GM21528 (cell line): ENCODE results near the gene UCHL5.

Source experiments
- ATAC-seq: cut with Tn5 transposase; IDR thresholded peaks from one replicate; pipeline ENCODE4 v1.9.1; 2021; ENCODE audit warnings: mild to moderate bottlenecking, moderate library complexity; ENCODE audit not compliant: unreplicated experiment, low FRiP score

UCHL5 gene, protein sequence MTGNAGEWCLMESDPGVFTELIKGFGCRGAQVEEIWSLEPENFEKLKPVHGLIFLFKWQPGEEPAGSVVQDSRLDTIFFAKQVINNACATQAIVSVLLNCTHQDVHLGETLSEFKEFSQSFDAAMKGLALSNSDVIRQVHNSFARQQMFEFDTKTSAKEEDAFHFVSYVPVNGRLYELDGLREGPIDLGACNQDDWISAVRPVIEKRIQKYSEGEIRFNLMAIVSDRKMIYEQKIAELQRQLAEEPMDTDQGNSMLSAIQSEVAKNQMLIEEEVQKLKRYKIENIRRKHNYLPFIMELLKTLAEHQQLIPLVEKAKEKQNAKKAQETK

DNA sequence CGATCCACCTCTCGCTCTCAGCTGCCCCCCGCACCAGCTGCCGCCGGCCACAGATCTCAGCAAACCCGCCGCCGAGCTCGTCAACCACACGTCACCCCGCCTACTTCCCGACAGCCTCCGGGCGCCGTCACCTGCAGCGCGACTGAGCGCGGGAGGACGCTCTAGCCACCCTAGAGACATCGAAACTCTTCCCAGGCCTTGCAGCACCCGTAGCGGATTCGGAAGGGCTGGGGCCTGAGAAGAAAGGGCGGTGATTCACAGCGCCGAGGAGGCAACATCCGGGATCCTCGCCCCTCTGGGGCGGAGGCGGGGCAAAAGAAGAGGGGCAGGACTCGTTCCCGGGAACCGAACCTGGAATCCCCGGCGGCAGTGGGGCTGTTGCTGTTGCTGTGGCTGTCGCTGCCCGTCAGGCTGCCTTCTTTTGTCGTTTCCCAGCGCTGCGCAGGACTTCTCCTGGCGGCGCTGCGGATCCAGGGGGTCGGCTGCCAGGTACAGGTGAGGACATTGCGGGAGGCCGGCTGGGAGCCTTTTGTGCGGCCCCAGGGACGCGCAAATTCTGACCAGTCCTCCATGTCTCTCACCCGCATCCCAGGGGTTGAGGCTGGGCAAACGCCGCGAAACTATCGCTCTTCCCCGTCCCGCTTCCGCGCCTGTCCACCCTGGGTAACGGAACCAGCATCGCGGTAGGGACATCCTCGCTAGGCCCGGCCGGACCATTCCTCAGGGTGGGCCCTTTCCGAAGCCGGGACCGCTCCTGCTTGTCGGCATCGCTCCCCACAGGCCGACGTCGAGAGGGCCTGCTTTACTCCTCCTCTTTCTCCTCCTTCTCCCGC lies at the start of gene UCHL5, which contains the start of gene RO60:
UCHL5 (minus strand) TSS at position 79 of the 833 bp plus-strand sequence. CDS start 100 bp downstream, outside the sequence.
RO60 (plus strand) TSS at position 331 of the 833 bp plus-strand sequence. CDS start 9,443 bp downstream, outside the sequence.
- ATAC-seq = peak; percentile 95

DNA sequence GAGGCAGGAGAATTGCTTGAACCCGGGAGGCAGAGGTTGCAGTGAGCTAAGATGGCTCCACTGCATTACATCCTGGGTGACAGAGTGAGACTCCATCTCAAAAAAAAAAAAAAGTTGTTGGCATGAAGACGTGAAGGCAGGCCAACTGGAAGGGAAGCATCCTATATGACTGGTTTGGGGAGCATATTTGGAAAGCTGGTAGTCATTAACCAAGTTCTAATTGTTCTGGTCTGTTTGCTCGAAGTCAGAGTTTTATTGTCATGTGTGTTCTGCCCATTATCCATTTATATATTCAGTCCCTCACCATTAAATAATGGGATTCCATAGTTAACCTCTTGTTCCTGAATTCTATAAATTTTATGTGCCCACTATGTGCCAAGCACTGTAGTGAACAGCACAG lies 49.3 kb upstream of the UCHL5 start:
- no peak for ATAC-seq

DNA sequence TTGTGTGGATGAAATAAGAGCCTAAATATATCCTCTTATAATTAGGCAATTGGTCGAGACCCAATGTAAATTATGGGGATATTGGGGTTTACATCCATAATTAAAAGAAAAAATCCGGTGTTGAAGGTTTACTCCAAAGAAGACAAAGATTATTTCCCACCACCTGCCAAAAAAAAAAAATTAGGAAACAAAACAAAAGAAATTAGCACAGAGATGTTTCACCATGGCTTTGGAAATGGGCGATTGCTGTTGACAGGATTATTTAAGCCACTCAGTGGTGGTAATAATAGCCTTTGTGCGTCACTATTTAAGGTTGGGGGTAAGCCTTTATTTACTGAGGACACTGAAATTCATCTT lies 46.6 kb upstream of the UCHL5 start:
- ATAC-seq = no peak

DNA sequence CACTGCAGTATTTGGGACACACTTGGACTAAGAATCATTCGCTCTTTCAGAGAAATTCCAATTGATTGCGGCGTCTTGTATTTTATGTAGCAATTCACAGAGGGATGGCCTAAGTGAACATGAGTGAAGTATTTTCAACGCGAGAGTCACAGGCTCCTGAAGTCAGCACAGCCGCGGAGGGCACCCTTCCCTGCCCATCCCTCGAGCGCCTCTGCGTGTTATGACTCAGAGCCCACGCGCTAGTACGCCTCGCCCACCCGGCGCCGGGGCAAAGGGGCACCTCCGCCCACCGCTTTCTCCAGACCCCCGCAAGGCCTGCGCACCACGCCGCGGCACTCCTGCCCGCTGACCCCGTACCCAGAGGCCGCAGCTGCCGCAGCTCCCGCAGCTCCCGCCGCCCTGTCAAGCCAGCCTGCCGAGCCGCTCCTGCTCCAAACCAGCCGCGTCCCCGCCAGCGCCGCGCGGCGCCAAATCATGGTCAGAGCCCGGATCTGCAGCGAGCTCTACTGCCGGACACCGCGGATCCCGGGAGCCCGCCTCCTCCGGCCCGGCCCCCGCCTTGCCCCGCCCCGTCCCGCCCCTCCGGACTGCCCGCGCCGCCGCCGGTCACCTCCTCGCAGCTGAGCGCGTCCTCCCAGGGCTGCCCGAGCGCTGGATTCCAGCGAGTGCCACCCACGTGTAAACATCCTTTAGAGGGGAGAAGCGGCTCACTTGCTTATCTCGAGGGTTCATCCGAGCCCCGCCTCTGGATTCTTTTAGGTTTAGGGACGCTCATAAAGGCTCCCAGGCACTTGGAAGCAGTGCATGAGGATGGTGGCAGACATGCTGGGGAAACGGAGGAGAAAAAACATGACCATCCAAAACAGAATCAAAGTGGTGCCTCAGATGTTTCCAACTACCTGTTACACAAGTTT lies 46.0 kb upstream of the UCHL5 start, which contains the start of gene GLRX2:
GLRX2 (minus strand) TSS at position 508 of the 914 bp plus-strand sequence; CDS start at position 476, 32 bp downstream.
- ATAC-seq = peak; percentile 94

DNA sequence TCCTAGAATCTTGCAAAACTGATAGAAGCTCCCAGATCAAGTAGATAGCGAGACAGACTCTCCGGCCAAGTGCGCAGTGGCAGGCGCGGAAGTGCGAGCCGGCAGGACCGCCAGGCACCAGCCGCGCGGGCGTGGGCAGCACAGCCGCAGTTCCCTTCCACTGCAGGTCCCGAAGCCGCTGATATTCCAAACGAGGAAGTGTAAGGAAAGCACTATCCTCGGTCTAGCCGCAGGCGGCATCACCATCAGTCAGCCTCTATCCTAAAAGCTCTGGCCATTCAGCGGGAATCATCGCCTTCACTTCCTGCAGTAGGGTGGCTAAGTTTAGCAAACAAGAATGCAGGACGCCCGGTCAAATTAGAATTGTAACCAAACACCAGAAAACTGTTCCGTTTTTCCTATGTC lies 45.3 kb upstream of the UCHL5 start:
- ATAC-seq = peak; percentile 48

DNA sequence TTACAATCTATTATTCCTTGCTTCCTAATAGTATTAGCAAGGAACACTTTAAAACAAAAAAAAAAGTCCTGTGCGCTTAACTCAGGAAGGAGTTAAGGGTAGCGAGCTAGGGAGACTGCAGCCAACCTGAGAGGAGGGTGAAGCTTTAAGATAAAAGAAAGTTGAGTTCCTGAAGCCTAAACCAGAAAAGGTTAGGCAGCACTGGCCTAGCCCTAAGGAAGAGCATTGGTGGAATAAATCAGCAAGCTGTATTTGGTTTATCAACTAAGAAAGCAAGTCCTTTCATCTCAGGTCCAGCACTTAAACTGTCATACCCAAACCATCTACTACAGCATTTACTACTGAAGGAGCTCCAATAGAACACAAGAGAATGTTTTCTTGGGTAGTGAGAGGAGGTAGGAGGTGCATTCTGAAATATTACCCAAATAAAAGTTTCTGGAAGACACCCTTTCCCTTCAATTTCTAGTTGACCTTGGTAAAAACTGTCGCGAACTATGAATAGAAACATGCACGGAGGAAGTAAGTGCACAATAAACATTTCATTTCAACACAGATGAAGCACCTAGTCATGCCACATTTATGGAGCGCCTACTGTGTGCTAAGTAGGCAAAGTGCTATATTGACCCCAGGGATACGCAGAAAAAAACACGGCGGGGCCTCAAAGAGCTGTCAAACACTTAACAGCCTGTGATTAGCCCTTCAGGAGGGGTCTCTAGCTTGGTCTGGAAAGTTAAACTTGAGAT lies 44.8 kb upstream of the UCHL5 start:
- ATAC-seq = peak; percentile 1

DNA sequence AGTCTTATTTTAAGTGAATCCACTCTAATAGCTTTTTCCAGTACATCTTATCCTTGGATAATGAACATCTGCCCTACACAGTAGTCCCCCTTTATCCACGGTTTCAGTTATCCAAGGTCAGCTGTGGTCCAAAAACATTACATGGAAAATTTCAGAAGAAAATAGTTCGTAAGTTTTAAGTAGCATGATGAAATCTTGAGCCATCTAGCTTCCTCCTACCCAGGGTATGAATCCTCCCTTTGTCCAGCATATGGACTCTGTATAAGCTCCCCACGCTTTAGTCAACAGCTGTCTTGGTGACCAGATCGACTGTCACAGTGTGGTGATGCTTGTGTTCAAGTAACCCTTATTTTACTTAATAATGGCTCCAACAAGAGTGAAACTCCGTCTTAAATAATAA lies 43.5 kb upstream of the UCHL5 start:
- no peak for ATAC-seq

DNA sequence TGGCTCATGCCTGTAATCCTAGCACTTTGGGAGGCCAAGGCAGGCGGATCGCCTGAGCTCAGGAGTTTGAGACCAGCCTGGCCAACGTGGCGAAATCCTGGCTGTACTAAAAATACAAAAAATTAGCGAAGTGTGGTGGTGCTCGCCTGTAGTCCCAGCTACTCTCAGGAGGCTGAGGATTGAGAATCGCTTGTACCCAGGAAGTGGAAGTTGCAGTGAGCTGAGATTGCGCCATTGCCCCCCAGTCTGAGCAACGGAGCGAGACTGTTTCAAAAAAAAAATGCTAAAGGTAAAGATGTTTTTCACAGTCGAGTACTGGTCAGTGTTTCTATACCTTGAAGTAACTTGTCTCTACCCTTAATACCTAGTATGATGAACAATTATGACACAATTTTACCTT lies 35.0 kb upstream of the UCHL5 start:
- no peak for ATAC-seq

DNA sequence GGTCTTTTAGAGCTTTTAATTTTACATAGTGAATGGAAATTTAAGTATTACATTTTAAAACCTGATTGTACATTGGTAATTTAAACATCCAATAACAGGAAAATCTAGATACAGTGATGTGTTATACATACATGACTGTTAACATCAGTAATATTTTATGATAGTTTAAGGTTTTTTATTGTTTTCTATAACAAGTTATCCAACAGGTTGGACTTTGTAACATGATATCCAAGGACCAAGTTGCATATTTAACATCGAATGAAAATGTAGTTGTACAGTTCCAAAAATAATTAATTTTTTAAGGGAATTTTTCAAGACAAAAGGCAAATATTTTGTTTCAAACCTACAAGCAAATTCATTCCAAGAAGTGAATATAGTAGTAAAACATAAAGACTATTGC lies 31.7 kb upstream of the UCHL5 start:
- no peak for ATAC-seq

DNA sequence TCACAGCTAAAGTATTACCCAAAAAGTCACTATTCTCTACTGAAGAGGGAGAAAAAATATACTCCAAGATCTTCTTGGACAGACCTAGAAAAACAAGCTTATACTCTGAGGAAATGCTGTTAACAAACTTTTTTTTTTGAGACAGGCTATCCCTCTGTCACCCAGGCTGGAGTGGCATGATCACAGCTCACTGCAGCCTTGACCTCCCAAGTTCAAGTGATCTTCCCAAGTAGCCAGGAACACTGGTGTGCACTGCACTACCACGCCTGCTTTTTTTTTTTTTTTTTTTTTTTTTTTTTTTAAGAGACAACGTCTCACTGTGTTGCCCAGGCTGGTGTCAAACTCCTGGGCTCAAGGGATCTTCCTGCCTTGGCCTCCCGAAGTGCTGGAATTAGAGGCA lies 28.7 kb upstream of the UCHL5 start:
- ATAC-seq = no peak

DNA sequence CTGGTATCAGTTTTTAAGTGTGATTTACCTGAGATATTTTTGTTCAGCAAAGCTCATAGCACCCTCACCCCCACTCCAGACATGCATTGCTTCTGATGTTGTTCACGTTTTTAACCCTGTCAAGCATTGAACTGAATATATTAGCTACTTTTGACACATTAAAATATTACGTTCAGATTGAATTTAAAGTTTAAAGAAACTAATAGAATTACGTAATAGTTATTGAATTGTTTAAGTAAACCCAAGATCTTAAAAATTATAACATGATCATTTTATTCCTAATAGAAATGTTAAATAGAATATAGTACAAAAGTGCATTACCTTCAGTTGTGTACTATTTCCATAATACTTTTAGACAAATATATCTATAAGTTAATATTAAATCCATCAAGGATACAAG lies 27.2 kb upstream of the UCHL5 start:
- ATAC-seq = no peak

DNA sequence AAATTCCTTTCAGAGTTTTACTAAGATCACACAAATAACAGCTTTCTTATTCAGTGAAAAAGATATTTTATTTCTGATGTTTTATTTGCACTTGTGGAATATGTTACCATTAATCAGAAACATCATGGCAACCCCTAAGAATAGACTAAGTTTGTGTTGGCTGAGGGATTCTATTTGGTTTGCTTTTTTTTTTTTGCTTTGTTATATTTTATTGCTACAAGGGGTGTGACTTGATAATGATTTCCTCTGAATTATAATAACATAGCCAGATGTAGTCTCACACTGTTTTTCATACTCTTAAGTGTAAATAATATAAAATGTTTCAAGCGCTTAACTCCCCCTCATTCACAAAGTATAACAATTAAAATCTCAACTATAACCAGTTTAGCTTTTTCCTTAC lies 26.1 kb upstream of the UCHL5 start:
- ATAC-seq = no peak

DNA sequence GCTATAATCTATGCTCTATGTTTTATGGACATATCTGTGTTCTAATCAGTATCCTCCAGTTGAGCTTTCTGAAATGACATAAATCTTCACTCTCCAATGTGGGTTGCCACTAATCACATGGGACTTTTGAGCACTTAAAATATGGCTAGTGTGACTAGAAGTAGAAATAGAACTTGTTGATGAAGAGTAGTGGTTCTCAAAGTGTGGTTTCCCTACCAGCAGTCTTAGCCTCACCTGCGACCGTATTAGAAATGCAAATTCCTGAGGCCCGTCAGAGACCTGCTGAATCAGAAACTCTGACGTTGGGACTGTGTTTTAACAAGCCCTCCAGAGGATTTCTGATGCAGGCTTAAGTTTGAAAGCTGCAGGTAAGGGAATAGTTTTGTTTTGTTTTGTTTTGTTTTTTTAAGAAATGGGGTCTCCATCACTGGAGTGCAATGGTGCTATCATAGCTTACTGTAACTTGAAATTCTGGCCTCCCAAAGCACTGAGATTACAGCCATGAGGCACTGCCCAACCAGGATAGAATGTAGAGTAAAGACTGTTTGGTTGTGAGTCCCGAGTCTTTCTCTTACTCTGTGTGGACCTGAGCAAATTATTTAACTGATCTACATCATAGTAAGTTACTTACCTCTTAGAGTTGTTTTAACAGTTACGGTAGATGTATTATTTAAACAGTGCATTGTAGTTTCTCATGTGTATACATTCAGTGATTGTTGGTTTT lies 24.4 kb upstream of the UCHL5 start:
- peak; percentile 95 for ATAC-seq

DNA sequence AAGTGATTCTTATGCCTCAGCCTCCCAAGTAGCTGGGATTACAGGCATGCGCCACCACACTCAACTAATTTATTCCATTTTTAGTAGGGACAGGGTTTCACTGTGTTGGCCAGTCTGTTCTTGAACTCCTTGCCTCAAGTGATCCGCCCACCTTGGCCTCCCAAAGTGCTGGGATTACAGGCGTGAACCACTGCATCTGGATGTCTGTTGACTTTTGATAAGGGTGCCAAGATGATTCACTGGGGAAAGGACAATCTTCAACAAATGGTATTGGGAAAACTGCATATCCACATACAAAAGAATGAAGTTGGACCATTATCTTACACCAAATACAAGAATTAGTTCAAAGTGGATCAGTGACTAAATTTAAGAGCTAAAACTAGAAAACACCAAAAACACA lies 20.0 kb upstream of the UCHL5 start:
- no peak for ATAC-seq

DNA sequence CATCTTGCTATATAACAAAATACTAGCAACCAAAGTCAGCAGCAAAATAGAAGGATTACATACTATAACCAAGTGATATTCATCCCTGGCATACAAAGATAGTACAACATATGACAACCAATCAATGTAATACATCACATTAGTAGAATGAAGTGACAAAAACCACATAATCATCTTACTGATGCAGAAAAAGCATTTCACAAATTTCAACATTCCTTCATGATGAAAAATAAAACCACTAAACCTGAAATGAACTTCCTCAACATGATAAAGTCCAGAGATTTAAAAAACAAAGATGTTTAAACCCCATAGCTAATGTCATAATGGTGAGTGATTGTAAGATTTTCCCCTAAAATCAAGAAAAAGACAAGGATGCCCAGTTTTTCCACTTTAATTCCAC lies 18.8 kb upstream of the UCHL5 start:
- no peak for ATAC-seq

DNA sequence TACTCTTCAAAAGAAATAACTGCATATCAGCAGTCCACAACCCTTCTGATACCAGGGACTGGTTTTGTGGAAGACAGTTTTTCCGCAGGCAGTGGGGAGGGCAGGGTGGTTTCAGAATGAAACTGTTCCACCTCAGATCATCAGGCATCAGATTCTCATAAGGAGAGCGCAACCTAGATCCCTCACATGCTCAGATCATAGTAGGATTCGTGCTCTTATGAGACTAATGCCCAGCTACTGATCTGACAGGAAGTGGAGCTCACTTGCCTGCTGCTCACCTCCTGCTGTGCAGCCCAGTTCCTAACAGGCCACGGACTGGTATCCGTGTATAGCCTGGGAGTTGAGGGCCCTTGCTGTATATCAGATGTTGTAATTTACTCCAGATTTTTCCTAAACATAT lies 11.8 kb upstream of the UCHL5 start:
- ATAC-seq = peak; percentile 45

DNA sequence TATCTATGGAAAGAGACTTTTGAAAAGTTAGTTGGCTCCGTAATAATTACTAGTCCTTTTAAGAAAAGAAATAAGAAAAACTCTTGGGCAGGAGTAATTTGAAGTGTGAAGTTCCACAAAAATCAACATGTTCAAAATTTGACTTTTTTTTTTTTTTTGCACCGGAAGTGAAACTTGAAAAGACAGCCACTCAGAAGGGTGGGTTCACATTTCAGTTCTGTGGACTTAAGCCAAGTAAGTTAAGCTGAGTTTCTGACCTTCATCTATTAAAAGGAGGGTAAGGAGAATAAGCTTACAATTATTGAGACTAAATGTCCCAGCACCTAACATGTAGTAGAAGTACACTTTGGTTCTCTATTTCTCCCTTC lies 11.2 kb upstream of the UCHL5 start:
- ATAC-seq = no peak

DNA sequence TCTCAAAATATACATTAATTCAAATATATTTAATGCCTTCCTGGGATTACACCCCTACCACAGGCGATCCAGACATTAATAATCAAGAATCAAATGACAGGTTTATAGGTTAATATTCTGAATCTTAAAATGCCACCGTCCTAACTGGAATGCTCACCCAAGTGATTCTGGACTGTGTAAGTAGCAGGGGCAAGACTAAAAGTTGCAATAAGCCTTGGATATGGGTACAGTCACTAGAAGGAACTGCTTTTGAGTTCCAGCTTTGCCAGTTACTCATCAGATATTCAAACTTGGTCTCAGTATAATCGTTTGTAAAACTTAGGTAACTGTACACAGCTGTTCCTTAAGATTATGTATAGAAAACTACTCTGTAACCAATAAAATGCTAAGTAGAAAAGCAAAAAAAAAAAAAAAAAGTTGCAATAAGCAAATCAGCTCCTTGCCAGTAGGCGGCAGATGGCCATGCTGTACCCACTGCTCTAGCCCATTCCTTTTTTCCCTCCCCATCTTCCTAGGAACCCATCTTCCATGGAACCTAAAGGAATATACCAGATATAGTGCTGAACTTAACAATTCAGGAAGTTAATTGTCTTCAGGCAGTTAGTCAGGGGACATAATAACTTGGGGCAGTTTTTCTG lies 10.7 kb upstream of the UCHL5 start:
- no peak for ATAC-seq

DNA sequence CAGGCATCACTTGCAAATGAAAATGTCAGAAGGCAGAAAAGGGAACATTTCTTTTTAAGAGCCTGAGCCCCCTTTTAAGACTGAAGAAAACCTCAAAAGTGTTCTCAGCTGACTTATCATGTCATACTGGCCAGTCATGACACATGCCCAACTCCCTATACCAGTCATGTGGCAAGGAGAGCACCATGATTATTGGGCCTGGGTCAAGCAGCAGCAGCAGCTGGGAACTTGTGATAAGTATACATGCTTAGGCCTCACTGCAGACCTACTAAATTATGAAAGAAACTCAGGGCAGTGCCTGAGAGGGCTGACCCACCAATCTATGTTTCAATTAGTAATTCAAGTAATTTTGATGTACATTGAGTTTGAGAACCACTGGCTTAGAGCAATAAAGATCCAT lies 8.9 kb upstream of the UCHL5 start:
- ATAC-seq = no peak
